NB4 (cell line): ENCODE results near the gene CMTM3.
A peak's percentile ranks its signal among the peaks of the same experiment; 100 is the strongest.
"Not testable (repeated sequence)": the region's sequence is repeated elsewhere in the genome, so short reads cannot be mapped to it uniquely, and the experiment has no call there.

ENCODE experiments used
- DNase-seq: peaks from one replicate; pipeline ENCODE4 v3.0.0; 2010; ENCODE audit warnings: low read depth
- H3K4me3 ChIP-seq: one replicate; pipeline ENCODE4 v1.5.1; 2011; ENCODE audit warnings: mild to moderate bottlenecking, low read depth, low read length, moderate library complexity
- CTCF ChIP-seq: IDR thresholded peaks from one replicate; pipeline ENCODE4 v1.5.1; 2012; ENCODE audit warnings: low read depth, low read length
- MAX ChIP-seq: IDR thresholded peaks from 2 replicates; pipeline ENCODE4 v1.6.1; 2011; ENCODE audit warnings: low read depth, low read length
- MYC ChIP-seq: IDR thresholded peaks from 2 replicates; pipeline ENCODE4 v1.6.1; 2011; ENCODE audit warnings: low read depth, low read length
- POLR2A ChIP-seq: IDR thresholded peaks from 2 replicates; pipeline ENCODE4 v1.6.1; 2011; ENCODE audit warnings: mild to moderate bottlenecking; ENCODE audit not compliant: insufficient read length; ENCODE audit errors: extremely low read depth

Gene CMTM3

GRCh38 chr16:66658143-66658859, 53.8 kb downstream of the CMTM3 start:
- no peak overlapping the region for H3K4me3 ChIP-seq
- TF ChIP-seq CTCF: peak; percentile 17
- TF ChIP-seq MAX: no peak
- DNase-seq: peak; percentile 21

GRCh38 chr16:66658860-66659190, 54.3 kb downstream of the CMTM3 start:
- H3K4me3 ChIP-seq: no peak overlapping the region
- TF ChIP-seq POLR2A: no peak
- TF ChIP-seq MAX: no peak
- TF ChIP-seq CTCF: no peak
- TF ChIP-seq MYC: no peak
- no peak for DNase-seq

GRCh38 chr16:66660422-66661209, 56.1 kb downstream of the CMTM3 start:
- H3K4me3 ChIP-seq: no peak overlapping the region
- no peak for TF ChIP-seq POLR2A
- no peak for TF ChIP-seq MAX
- TF ChIP-seq MYC: no peak
- TF ChIP-seq CTCF: no peak
- peak; percentile 59 for DNase-seq

GRCh38 chr16:66661210-66661560, 56.7 kb downstream of the CMTM3 start:
- TF ChIP-seq MAX: no peak
- no peak for TF ChIP-seq POLR2A
- no peak for TF ChIP-seq CTCF
- TF ChIP-seq MYC: no peak
- H3K4me3 ChIP-seq: no peak overlapping the region
- DNase-seq: no peak

GRCh38 chr16:66661671-66662346, 57.3 kb downstream of the CMTM3 start:
- H3K4me3 ChIP-seq, DNase-seq: not testable (repeated sequence)

- TF ChIP-seq MYC (no peak), CTCF (peak; percentile 67)
- no peak overlapping the region for H3K4me3 ChIP-seq
- DNase-seq: peak; percentile 53
Measured at GRCh38 chr16:66662445-66663194, 58.1 kb downstream of the CMTM3 start.
